ENCODE measurements around the gene LTBP1. TPM values are rescaled to one million over a fixed set of nuclear protein-coding genes. Genes with fewer than 3 reads are reported as not detected.
"Not testable (repeated sequence)": the region's sequence is repeated elsewhere in the genome, so short reads cannot be mapped to it uniquely, and the experiment has no call there.

LTBP1 gene
- total RNA-seq, 1 donor from 2014 or later = 124 TPM

- intact Hi-C loops (cut with DNase I) = loop anchor here (10.0 kb wide), 1 partner anchor 592 kb away; no protein-coding TSS in a partner anchor
- no peak for DNase-seq (ENCODE audit: low spot score)
Observed at GRCh38 chr2:33366473-33366872, 419.7 kb downstream of the LTBP1 start.

GRCh38 chr2:33368524-33368923, 421.8 kb downstream of the LTBP1 start:
- intact Hi-C loops (cut with DNase I) = loop anchor here (10.0 kb wide), 1 partner anchor 594 kb away; no protein-coding TSS in a partner anchor
- not testable (repeated sequence) for DNase-seq (ENCODE audit: low spot score)

GRCh38 chr2:33369191-33369590, 422.4 kb downstream of the LTBP1 start:
- intact Hi-C loops (cut with DNase I) = loop anchor here (10.0 kb wide), 1 partner anchor 594 kb away; no protein-coding TSS in a partner anchor
- DNase-seq (ENCODE audit: low spot score) = no peak

- intact Hi-C loops (cut with DNase I) = loop anchor here (5.0 to 10.0 kb wide), 2 partner anchors 93 to 336 kb away; no protein-coding TSS in a partner anchor
- no peak for DNase-seq (ENCODE audit: low spot score)
Observed at GRCh38 chr2:33370636-33371265, 424.0 kb downstream of the LTBP1 start.

- intact Hi-C loops (cut with DNase I) = loop anchor here (5.0 to 10.0 kb wide), 2 partner anchors 94 to 337 kb away; no protein-coding TSS in a partner anchor
- no peak for DNase-seq (ENCODE audit: low spot score)
Observed at GRCh38 chr2:33371304-33372090, 424.7 kb downstream of the LTBP1 start.

GRCh38 chr2:33372940-33373553, 426.3 kb downstream of the LTBP1 start:
- DNase-seq (ENCODE audit: low spot score) = no peak
- intact Hi-C loops (cut with DNase I) = loop anchor here (5.0 to 10.0 kb wide), 2 partner anchors 96 to 338 kb away; no protein-coding TSS in a partner anchor

- intact Hi-C loops (cut with DNase I) = loop anchor here (5.0 to 10.0 kb wide), 2 partner anchors 97 to 339 kb away; no protein-coding TSS in a partner anchor
Observed at GRCh38 chr2:33373986-33374385, 427.2 kb downstream of the LTBP1 start.

GRCh38 chr2:33375054-33375453, 428.3 kb downstream of the LTBP1 start:
- DNase-seq (ENCODE audit: low spot score) = no peak
- intact Hi-C loops (cut with DNase I) = loop anchor here (5.0 to 10.0 kb wide), 2 partner anchors 163 to 340 kb away; no protein-coding TSS in a partner anchor

More at GRCh38 chr2:33373986-33374385, 427.2 kb downstream of the LTBP1 start:
- DNase-seq (ENCODE audit: low spot score) = no peak

GRCh38 chr2:33377048-33377447, 430.3 kb downstream of the LTBP1 start:
- no peak for DNase-seq (ENCODE audit: low spot score)
- intact Hi-C loops (cut with DNase I) = loop anchor here (5.0 to 10.0 kb wide), 2 partner anchors 165 to 342 kb away; no protein-coding TSS in a partner anchor

- intact Hi-C loops (cut with DNase I) = loop anchor here (5.0 to 10.0 kb wide), 2 partner anchors 166 to 344 kb away; no protein-coding TSS in a partner anchor
- no peak for DNase-seq (ENCODE audit: low spot score)
Observed at GRCh38 chr2:33378556-33379210, 431.9 kb downstream of the LTBP1 start.

- intact Hi-C loops (cut with DNase I) = no loop called here
- DNase-seq (ENCODE audit: low spot score) = no peak
Observed at GRCh38 chr2:33380001-33380609, 433.4 kb downstream of the LTBP1 start.

- intact Hi-C loops (cut with DNase I) = no loop called here
- no peak for DNase-seq (ENCODE audit: low spot score)
Observed at GRCh38 chr2:33380719-33381118, 434.0 kb downstream of the LTBP1 start.

- DNase-seq (ENCODE audit: low spot score) = no peak
- intact Hi-C loops (cut with DNase I) = no loop called here
Observed at GRCh38 chr2:33381301-33381858, 434.6 kb downstream of the LTBP1 start.

- no peak for DNase-seq (ENCODE audit: low spot score)
- intact Hi-C loops (cut with DNase I) = no loop called here
Observed at GRCh38 chr2:33383855-33384598, 437.3 kb downstream of the LTBP1 start.

GRCh38 chr2:33384599-33384961, 437.8 kb downstream of the LTBP1 start:
- no peak for DNase-seq (ENCODE audit: low spot score)

GRCh38 chr2:33388996-33389395, 442.2 kb downstream of the LTBP1 start:
- no peak for DNase-seq (ENCODE audit: low spot score)
- intact Hi-C loops (cut with DNase I) = no loop called here

More at GRCh38 chr2:33384599-33384961, 437.8 kb downstream of the LTBP1 start:
- intact Hi-C loops (cut with DNase I) = no loop called here

GRCh38 chr2:33389695-33390094, 442.9 kb downstream of the LTBP1 start:
- intact Hi-C loops (cut with DNase I); DNase-seq (ENCODE audit: low spot score): not testable (repeated sequence)
